ENCODE data around the gene NHLH2.

DNA sequence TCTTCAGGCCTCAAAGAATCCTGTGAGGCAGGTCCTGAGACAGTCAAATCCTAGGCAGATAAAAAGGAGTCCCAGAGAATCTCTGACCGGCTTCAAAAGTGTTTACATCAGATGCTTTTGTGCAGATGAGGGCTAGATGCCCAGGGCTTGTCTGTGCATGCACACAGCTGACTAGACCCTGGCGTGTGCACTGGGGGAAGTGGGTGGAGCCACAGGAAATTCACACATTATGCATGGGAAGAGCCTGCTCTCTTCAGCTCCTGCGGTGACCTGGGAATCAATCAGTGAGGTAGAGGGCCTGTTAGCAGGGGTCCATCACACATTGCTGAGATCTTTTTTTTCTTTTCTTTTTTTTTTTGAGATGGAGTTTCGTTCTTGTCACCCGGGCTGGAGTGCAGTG lies 36.6 kb upstream of the NHLH2 start:
- no peak for TF ChIP-seq YY1 (tag by site-specific recombination; IDR thresholded peaks at IDR 0.05)
- no peak for TF ChIP-seq ZNF677 (tag by site-specific recombination; IDR thresholded peaks at IDR 0.05)
- TF ChIP-seq CTCF (tag by site-specific recombination; IDR thresholded peaks at IDR 0.05), result no peak

Measured in HEK293 (cell line).